Lower leg skin (tissue), 3 donors: Measurements from ENCODE around the gene ANKRD9.

Experiments used
- CTCF ChIP-seq, 3 donors: fragments of 450-650 bp; IDR thresholded peaks; one replicate each; pipeline ENCODE4 v1.5.1; 2016; ENCODE audit warnings: antibody characterized with exemption in 3 of 3, mild to moderate bottlenecking in 3 of 3, moderate library complexity in 2 of 3
- POLR2A ChIP-seq, 2 donors: fragments of 450-650 bp; IDR thresholded peaks; one replicate each; pipeline ENCODE4 v1.6.1; 2016 to 2017; ENCODE audit warnings: antibody characterized with exemption in 2 of 2, mild to moderate bottlenecking in 1 of 2, moderate library complexity in 1 of 2

GRCh38 chr14:102496958-102497744, 12.4 kb downstream of the ANKRD9 start:
- TF ChIP-seq CTCF (IDR thresholded peaks at IDR 0.05) = no peak
- no peak for TF ChIP-seq POLR2A (IDR thresholded peaks at IDR 0.05)
